ENCODE results near the gene ENTPD3. TPM values are rescaled to one million over a fixed set of nuclear protein-coding genes. Genes with fewer than 3 reads are reported as not detected.
A peak's percentile ranks its signal among the peaks of the same experiment; 100 is the strongest.

ENTPD3 gene
- total RNA-seq (2016; rRNA removed; fragmentation: Illumina TruSeq; extraction: Trizol) = not detected in 2 replicates
- not detected in 2 replicates for total RNA-seq (2016; cell fraction: cytosol; rRNA removed; fragmentation: Illumina TruSeq; extraction: Trizol; ENCODE audit: low read depth)
- not detected in 2 replicates for total RNA-seq (2016; cell fraction: insoluble cytoplasmic fraction; rRNA removed; fragmentation: Illumina TruSeq; extraction: Trizol)
- not detected in 2 replicates for total RNA-seq (2016; cell fraction: membrane; rRNA removed; fragmentation: Illumina TruSeq; extraction: Trizol)
- not detected in 2 replicates for total RNA-seq (2016; cell fraction: nucleus; rRNA removed; fragmentation: Illumina TruSeq; extraction: Trizol)
- 0.07 TPM in 1 of 2 replicates, not detected in the other for polyA plus RNA-seq (2011; rRNA removed)
- 0.01 TPM in 2 replicates for polyA plus RNA-seq (2011; cell fraction: cytosol; rRNA removed)
- polyA plus RNA-seq (2011; cell fraction: nucleus; rRNA removed) = not detected in 2 replicates
- not detected in 2 replicates for polyA plus RNA-seq (2012)
- not detected in 2 replicates for polyA plus RNA-seq (2016; cell fraction: cytosol; fragmentation: Illumina TruSeq; extraction: Trizol; ENCODE audit: low read depth)
- not detected in 2 replicates for polyA plus RNA-seq (2016; cell fraction: insoluble cytoplasmic fraction; fragmentation: Illumina TruSeq; extraction: Trizol; ENCODE audit: low read depth)
- not detected in 2 replicates for polyA plus RNA-seq (2016; cell fraction: membrane; fragmentation: Illumina TruSeq; extraction: Trizol; ENCODE audit: low read depth)
- not detected in 2 replicates for polyA plus RNA-seq (2016; cell fraction: nucleus; fragmentation: Illumina TruSeq; extraction: Trizol; ENCODE audit: insufficient read depth, low read depth)
- not detected in 2 replicates for polyA minus RNA-seq (2011; rRNA and poly(A)+ RNA removed; ENCODE audit: low replicate concordance)
- polyA minus RNA-seq (2011; cell fraction: cytosol; rRNA and poly(A)+ RNA removed) = not detected in 2 replicates
- not detected in 2 replicates for polyA minus RNA-seq (2011; cell fraction: nucleus; rRNA and poly(A)+ RNA removed)
- Bru-seq, nascent RNA = percentile 3 among the genes with signal in this experiment
- percentile 5 among the genes with signal in this experiment for BruChase-seq, experiment 1, labeled RNA remaining after a 6-hour chase
- BruChase-seq, experiment 2, labeled RNA remaining after a 2-hour chase = not detected
- long read RNA-seq, experiment 1 = 0 reads
- long read RNA-seq, experiment 2 = 0 reads

- Histone ChIP-seq H3K36me3 (replicated peaks in 1 of 2; ENCODE audit: control insufficient read depth in 1 of 2, insufficient read depth in 2 of 2, low read length in 2 of 2) (no peaks in the 10 kb centered on the region), H3K27ac (ENCODE audit: extremely low read length, insufficient read depth, low read length) (no peak within 1 kb of the TSS), H3K4me2 (ENCODE audit: low read depth, low read length) (no peak within 1 kb of the TSS), H3K79me2 (ENCODE audit: insufficient read depth, low read length) (no peaks in the 10 kb centered on the region), H4K20me1 (ENCODE audit: insufficient read depth, low read length) (no peaks in the 10 kb centered on the region), H3K9ac (ENCODE audit: insufficient read depth, low read depth, low read length) (no peak within 1 kb of the TSS), H3K27me3 (ENCODE audit: control insufficient read depth in 1 of 2, insufficient read depth in 2 of 2, low read length in 2 of 2) (no peaks in the 10 kb centered on the region), H3K4me1 (ENCODE audit: insufficient read depth, low read length) (no peaks in the 10 kb centered on the region), H3K9me3 (ENCODE audit: low read length) (no peaks in the 10 kb centered on the region), H3K4me3 (replicated peaks in 1 of 3; ENCODE audit: insufficient read depth in 1 of 3, low read depth in 2 of 3, low read length in 3 of 3) (no peak within 1 kb of the TSS), H2AFZ (ENCODE audit: low read length) (no peak within 1 kb of the TSS)
- no peak for ATAC-seq
- no TSS peak for BruUV-seq (replicated peaks)
- POLR2A ChIA-PET = no interaction called here
- in situ Hi-C loops (cut with HindIII; ENCODE audit: extremely low pct_ligation_motif_present, low pct_unique_long_range_greater_than_20kb) (no loop called here), intact Hi-C loops (cut with micrococcal nuclease; ENCODE audit: unreplicated experiment) (no loop called here)
- 77% methylated on average over 49 of the region's 49 CpGs for WGBS (ENCODE audit: low lambda C conversion rate)
- FAIRE-seq = no peak
- TF ChIP-seq TAF1 (CRISPR knock-in tag; IDR thresholded peaks at IDR 0.05) = no peak
- TF ChIP-seq KLF16 (CRISPR knock-in tag; IDR thresholded peaks at IDR 0.05) = no peak
- TF ChIP-seq ZNF503 (CRISPR knock-in tag; IDR thresholded peaks at IDR 0.05) = no peak
- no peak for TF ChIP-seq ZNF281 (CRISPR knock-in tag; IDR thresholded peaks at IDR 0.05; ENCODE audit: borderline replicate concordance)
- no peak for TF ChIP-seq NFKBIZ (CRISPR knock-in tag; IDR thresholded peaks at IDR 0.05)
- no peak for DNase-seq (ENCODE audit: low spot score)
- CTCF ChIA-PET (ENCODE audit: low intra/inter-chr PET ratio, low total read pairs) = no interaction called here
Measured at GRCh38 chr3:40387001-40387894, at the start of gene ENTPD3. ENTPD3 (plus strand) TSS chr3:40387184; CDS start chr3:40388058, 874 bp downstream.
